ENCODE results near the gene DEDD. TPM values are rescaled to one million over a fixed set of nuclear protein-coding genes. Genes with fewer than 3 reads are reported as not detected.

The DEDD gene
- total RNA-seq, 1 experiment from 2014 or later, result 26.3 TPM

DNA sequence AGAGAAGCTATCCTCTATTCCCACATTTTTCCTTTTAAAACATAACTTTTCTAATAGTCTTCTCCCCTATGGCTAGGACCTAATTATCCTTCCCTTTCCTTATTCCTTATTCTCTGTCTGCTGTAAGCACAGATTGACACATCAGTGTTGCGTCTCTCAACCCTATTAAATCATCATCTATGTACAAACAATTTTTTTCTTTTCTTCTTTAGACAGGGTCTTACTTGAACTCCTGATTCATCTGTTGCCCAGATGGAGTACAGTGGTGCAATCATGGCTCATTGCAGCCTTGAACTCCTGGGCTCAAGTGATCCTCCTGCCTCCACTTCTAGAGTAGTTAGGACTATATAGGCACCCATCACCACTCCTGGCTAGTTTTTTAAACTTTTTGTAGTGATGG lies 26.0 kb downstream of the DEDD start:
- H3K4me3 ChIP-seq, result no peak overlapping the region
- no peaks in the 10 kb centered on the region for H3K4me1 ChIP-seq (replicated peaks)
- H3K36me3 ChIP-seq, result peaks cover 43% of the 10 kb centered on the region
- no peak overlapping the region for H3K27ac ChIP-seq
- no peaks in the 10 kb centered on the region for H3K27me3 ChIP-seq (replicated peaks)
- no peaks in the 10 kb centered on the region for H3K9me3 ChIP-seq (replicated peaks)
- DNase-seq (ENCODE audit: low read depth in 1 of 2, low spot score in 2 of 2), result no peak

DNA sequence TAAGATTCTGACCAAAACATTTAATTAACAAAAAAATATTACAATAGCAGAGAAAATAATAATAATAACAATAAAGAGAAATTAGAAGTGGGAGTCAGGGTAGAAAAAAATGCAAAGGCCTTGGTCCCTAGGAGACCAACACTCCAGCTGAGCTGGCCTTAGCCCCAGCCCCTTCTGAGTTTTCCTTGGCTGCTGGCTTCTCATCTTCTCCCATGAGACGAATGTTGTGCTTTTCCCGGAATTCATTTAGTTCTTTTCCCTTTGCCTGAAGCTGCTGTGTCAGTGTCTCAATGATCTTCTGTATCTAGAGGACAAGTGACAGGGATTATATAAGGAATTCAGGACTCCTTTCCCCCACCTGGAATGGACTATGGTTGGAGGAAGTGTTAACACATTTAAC lies 31.9 kb downstream of the DEDD start:
- H3K27me3 ChIP-seq (replicated peaks), result no peaks in the 10 kb centered on the region
- DNase-seq (ENCODE audit: low read depth in 1 of 2, low spot score in 2 of 2), result no peak
- H3K9me3 ChIP-seq (replicated peaks), result peaks cover 7% of the 10 kb centered on the region; the same call in 1 of the 2 replicates
- H3K4me3 ChIP-seq, result no peak overlapping the region
- H3K27ac ChIP-seq, result no peak overlapping the region
- no peaks in the 10 kb centered on the region for H3K4me1 ChIP-seq (replicated peaks)
- peaks cover 53% of the 10 kb centered on the region for H3K36me3 ChIP-seq

DNA sequence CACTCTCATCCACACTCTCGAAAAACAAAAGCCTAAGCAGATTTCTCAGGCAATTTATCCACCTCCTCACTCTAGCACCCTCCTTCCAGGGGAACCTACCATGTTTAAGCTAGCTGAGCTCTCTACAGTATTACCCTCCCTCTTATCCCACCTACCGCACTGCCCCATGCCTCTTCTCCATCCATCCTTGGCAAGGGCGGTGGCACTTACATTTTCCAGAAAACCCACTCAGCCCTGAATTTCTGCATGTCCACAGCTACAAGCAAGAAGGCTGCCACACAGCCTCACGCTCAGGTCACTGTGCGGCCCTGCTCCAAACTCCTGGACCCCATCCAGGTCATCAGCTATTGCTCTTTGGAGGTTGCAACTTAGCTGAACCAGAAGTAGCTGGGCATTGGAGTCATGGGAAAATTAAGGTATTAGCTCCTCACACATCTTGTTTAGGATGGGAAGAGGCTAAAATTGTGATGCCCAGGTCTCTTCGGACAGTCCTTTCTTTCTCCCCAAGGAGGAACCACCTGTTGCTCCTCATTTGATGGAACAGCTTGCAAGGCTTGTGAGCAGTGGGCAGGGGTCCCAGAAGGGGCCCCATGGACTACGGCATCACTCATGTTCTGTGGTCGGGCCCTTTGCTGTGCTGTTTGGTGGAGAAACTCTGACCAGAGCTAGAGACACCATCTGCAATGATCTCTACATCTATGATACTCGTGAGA lies 33.2 kb downstream of the DEDD start:
- Histone ChIP-seq H3K36me3 (peaks cover 50% of the 10 kb centered on the region), H3K4me1 (replicated peaks) (no peaks in the 10 kb centered on the region), H3K27ac (no peak overlapping the region), H3K4me3 (no peak overlapping the region), H3K27me3 (replicated peaks) (no peaks in the 10 kb centered on the region), H3K9me3 (replicated peaks) (peaks cover 7% of the 10 kb centered on the region; the same call in 1 of the 2 replicates)
- DNase-seq (ENCODE audit: low read depth in 1 of 2, low spot score in 2 of 2), result no peak

DNA sequence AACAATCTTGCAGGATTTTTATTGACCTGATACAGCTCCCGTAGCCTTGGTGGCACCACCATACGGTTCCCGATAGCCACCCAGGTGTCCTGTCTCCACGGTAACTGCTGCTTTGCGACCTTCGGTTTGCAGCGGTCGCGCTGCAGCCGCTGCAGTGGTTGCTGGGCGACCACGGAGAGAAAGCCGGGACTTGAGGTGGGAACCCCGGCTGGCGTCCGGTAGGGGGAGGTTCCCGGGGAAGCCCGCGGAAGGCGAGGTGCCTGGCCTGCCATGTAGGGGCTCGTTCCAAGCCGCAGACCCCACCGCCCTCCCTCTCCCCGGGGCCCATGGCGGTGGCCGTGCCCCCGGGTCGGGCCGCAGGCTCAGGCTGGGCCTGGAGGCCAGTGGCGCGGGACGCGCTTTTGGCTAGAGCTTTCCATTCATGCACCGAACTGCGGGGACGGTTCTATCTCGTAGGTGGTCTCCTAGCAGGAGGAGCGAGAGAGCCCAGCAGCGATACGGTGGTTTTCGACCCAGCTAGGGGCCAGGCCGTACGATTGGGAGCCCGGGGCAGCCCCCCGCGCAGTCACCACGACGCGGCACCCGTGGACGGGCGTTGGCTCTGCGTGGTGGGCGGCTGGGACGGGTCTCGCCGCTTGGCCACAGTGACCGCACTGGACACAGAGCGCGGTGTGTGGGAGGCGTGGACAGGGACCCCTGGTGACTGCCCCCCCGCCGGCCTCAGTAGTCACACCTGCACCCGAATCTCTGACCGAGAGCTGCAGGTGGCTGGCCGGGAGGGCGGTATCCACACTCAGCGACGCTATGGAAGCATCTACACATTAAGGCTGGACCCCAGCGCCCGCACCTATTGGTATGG lies 34.0 kb downstream of the DEDD start, which contains the start of gene KLHDC9:
Gene KLHDC9 (plus strand): TSS at position 152 of the 859 bp plus-strand sequence. CDS start 175 bp downstream, at position 327.
- H3K9me3 ChIP-seq (replicated peaks), result peaks cover 7% of the 10 kb centered on the region; the same call in 1 of the 2 replicates
- no peaks in the 10 kb centered on the region for H3K27me3 ChIP-seq (replicated peaks)
- no peak for DNase-seq (ENCODE audit: low read depth in 1 of 2, low spot score in 2 of 2)
- peaks cover 45% of the 10 kb centered on the region for H3K36me3 ChIP-seq
- H3K27ac ChIP-seq, result no peak within 1 kb of the TSS
- no peaks in the 10 kb centered on the region for H3K4me1 ChIP-seq (replicated peaks)
- no peak within 1 kb of the TSS for H3K4me3 ChIP-seq

DNA sequence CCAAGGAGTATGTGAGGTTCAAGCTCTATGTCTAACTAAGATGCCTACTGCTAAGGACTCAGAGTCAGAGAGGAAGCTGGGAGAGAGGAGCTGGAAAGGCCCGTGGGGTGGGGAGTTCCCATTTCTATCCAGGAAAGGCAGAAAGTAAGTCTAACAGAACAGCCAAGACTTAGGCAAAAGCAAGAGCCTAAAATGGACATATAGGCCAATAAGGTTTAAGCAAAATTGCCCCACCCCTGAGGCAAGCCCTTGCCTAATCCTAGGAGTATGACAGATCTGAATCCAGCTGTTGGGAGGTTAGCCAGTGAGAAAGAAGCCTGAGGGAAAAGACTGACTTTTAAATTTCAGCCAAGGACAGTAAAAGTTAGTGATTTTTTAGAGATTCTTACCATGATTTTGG lies 35.9 kb downstream of the DEDD start:
- Histone ChIP-seq H3K27ac (no peak overlapping the region), H3K4me1 (replicated peaks) (peaks cover 15% of the 10 kb centered on the region), H3K27me3 (replicated peaks) (no peaks in the 10 kb centered on the region), H3K4me3 (no peak overlapping the region), H3K9me3 (replicated peaks) (peaks cover 7% of the 10 kb centered on the region; the same call in 1 of the 2 replicates), H3K36me3 (peaks cover 34% of the 10 kb centered on the region)
- no peak for DNase-seq (ENCODE audit: low read depth in 1 of 2, low spot score in 2 of 2)

DNA sequence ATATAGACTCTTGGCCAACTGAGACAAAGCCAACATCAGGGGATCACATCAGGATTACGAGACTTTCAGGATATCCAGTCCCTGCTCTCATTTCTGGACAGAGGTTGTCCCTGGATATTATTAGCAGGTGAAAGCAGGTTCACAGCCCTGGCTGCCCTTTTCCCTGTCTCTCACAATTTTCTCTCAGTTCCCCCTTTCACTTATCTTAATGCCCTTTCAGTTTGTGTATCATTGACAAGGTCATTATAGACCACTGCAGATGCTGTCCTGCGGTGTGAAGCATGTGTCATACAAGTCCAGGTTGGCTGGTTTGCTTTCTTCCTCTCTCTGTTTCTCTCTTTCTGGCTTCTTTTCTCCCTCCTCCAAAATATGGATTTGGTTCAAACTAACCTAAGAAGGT lies 36.5 kb downstream of the DEDD start:
- Histone ChIP-seq H3K4me3 (no peak overlapping the region), H3K27ac (no peak overlapping the region), H3K9me3 (replicated peaks) (peaks cover 7% of the 10 kb centered on the region; the same call in 1 of the 2 replicates), H3K27me3 (replicated peaks) (no peaks in the 10 kb centered on the region), H3K36me3 (peaks cover 29% of the 10 kb centered on the region), H3K4me1 (replicated peaks) (peaks cover 15% of the 10 kb centered on the region)
- no peak for DNase-seq (ENCODE audit: low read depth in 1 of 2, low spot score in 2 of 2)

DNA sequence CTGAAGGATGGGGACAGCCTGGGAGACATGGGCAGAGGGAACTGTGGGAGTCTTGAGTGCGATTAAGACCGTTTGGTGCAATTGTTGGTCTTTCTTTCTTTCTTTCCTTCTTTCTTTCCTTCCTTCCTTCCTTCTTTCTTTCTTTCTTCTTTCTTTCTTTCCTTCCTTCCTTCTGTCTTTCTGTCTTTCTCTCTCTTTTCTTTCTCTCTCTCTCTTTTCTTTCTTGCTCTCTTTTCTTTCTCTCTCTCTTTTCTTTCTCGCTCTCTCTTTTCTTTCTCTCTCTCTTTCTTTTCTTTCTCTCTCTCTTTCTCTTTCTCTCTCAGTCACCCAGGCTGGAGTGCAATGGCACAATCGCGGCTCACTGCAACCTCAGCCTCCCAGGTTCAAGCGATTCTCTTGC lies 37.2 kb downstream of the DEDD start:
- Histone ChIP-seq H3K27me3 (replicated peaks) (no peaks in the 10 kb centered on the region), H3K27ac (no peak overlapping the region), H3K4me3 (no peak overlapping the region), H3K4me1 (replicated peaks) (peaks cover 15% of the 10 kb centered on the region), H3K9me3 (replicated peaks) (peaks cover 7% of the 10 kb centered on the region; the same call in 1 of the 2 replicates), H3K36me3 (peaks cover 21% of the 10 kb centered on the region)
- no peak for DNase-seq (ENCODE audit: low read depth in 1 of 2, low spot score in 2 of 2)

DNA sequence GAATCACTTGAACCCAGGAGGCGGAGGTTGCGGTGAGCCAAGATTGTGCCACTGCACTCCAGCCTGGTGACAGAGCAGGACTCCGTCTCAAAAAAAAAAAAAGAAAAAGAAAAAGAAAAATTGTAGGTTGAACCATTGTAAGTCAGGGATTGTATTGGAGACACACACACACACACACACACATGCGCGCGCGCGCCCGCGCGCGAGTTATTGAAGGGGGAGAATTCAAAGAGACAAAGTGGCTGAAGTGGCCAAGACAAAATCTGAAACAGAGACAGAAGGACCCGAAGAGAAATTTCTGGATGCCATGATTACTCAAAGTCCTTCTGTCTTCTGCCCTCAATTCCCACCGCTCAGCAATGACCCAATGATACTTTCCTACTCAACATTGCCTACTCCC lies 38.0 kb downstream of the DEDD start:
- Histone ChIP-seq H3K4me1 (replicated peaks) (peaks cover 15% of the 10 kb centered on the region), H3K27me3 (replicated peaks) (no peaks in the 10 kb centered on the region), H3K27ac (no peak overlapping the region), H3K4me3 (no peak overlapping the region), H3K36me3 (peaks cover 13% of the 10 kb centered on the region), H3K9me3 (replicated peaks) (peaks cover 7% of the 10 kb centered on the region; the same call in 1 of the 2 replicates)
- no peak for DNase-seq (ENCODE audit: low read depth in 1 of 2, low spot score in 2 of 2)

DNA sequence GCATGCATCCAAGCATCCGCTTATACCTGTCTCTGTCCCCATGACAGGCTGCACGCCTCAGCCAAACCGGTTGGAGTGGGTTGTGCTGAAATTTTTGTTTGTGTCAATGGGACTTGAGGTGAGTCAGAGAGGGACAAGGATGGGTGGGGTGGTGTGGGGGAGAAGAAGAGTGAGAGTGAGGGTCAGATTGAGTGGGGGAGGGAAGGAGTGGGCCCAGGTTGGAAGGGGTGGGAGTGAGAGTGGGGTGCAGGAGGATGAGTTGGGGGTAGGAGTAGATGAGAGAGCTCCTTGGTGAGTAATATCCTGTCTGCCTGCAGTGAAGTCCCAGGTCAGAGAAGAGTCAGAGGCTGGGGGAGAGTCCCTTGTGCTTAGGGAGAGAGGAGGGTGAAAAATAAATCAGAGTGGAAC lies 39.8 kb downstream of the DEDD start:
- no peaks in the 10 kb centered on the region for H3K27me3 ChIP-seq (replicated peaks)
- no peak for DNase-seq (ENCODE audit: low read depth in 1 of 2, low spot score in 2 of 2)
- no peak overlapping the region for H3K27ac ChIP-seq
- H3K36me3 ChIP-seq, result no peaks in the 10 kb centered on the region
- no peak overlapping the region for H3K4me3 ChIP-seq
- peaks cover 15% of the 10 kb centered on the region for H3K4me1 ChIP-seq (replicated peaks)
- no peaks in the 10 kb centered on the region for H3K9me3 ChIP-seq (replicated peaks)

DNA sequence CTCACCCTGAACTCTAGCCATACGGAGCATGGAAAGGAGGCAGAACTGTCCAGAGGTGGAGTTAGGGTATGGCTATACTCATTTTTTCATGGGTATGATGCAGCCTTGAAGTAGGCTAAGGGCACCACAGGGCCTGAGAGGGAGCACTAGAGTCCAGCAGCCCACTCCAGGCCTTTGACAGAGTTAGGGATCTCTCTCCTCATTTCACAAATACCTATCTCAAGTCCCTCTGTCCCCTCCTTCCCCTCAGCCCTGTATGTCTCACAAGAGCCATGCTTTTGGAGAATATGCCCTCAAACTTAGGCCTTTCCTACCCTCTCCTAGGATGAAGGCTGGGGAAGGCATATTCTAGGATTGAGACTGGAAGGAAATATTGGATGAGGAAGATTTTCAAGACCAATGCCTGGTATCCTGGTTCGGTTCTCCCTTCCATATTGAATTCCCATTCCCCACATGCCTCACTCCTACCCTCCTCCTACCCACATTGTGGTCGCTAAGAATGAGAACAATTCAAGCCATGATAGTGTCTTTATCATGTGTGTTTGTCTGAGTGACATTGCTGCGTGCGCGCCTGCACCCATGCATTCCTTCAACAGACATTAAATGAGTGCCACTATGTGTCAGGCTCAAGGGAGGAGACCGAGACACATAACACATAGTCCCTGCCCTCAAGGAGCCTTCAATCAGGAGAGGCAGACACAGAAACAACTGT lies 40.5 kb downstream of the DEDD start:
- no peak for DNase-seq (ENCODE audit: low read depth in 1 of 2, low spot score in 2 of 2)
- H3K36me3 ChIP-seq, result no peaks in the 10 kb centered on the region
- no peak overlapping the region for H3K27ac ChIP-seq

DNA sequence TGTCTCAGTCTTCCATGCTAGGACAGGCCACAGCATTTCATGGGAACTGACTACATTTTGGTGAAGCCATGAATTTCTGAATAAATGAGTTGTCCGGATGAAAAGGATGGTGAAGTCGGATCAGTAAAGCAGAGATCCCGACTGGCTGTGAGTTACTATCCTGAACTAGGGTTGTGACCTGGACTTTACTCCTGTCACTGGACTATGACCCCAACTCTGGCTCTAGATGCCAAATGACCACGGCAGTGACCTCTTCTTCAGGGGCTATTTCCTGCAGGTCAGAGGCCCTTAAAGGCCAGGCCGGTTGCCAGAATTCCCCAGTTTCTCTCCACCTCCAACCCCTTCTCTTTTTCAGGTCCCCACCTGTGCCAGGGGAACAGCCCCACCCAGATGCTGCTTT lies 41.4 kb downstream of the DEDD start:
- Histone ChIP-seq H3K27me3 (replicated peaks) (no peaks in the 10 kb centered on the region), H3K9me3 (replicated peaks) (no peaks in the 10 kb centered on the region), H3K4me3 (no peak overlapping the region), H3K27ac (no peak overlapping the region), H3K4me1 (replicated peaks) (peaks cover 17% of the 10 kb centered on the region), H3K36me3 (no peaks in the 10 kb centered on the region)
- DNase-seq (ENCODE audit: low read depth in 1 of 2, low spot score in 2 of 2), result no peak

More for the DNA sequence above, 40.5 kb downstream of the DEDD start:
- Histone ChIP-seq H3K27me3 (replicated peaks) (no peaks in the 10 kb centered on the region), H3K9me3 (replicated peaks) (no peaks in the 10 kb centered on the region), H3K4me3 (no peak overlapping the region), H3K4me1 (replicated peaks) (peaks cover 15% of the 10 kb centered on the region)

DNA sequence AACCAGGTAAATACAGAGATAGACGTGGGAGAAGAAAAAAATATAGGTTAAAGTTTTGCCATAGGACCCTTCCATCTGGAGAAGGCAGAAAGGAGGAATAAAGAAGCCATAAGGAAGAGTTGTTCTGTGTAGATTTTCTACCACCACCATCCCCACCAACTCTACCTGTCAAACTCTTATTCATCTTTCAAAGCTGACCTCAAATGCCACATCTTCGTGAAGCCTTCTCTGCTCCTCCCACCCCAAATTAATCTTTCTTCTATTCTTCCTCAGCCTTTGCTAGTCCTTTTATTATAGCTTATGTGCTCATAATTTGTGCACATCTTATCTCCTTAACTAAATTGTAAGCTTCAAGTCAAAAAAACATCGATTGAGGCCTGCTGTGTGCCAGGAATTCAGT lies 41.9 kb downstream of the DEDD start:
- no peaks in the 10 kb centered on the region for H3K36me3 ChIP-seq
- DNase-seq (ENCODE audit: low read depth in 1 of 2, low spot score in 2 of 2), result no peak
- peaks cover 22% of the 10 kb centered on the region for H3K4me1 ChIP-seq (replicated peaks)
- H3K4me3 ChIP-seq, result no peak overlapping the region
- H3K9me3 ChIP-seq (replicated peaks), result no peaks in the 10 kb centered on the region
- no peaks in the 10 kb centered on the region for H3K27me3 ChIP-seq (replicated peaks)
- H3K27ac ChIP-seq, result no peak overlapping the region

DNA sequence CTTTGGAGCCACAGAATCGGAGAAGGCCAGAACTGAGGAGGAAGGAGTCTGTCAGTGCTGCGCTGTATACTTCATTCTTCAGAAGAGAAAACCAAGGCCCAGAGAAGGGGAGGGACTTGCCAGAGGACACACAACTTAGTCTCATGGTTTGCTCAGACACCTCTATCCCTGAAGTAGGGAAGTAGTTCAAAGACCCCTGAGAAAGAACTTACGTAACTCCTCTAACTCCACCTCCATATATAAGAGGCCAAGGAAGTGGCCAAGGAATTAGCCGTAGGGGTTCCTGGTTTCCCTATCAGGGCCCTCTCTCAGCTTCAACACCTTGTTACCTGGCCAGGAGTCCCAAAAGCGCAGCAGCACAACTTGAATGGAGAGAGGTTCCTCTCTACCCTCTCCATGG lies 42.5 kb downstream of the DEDD start:
- no peak overlapping the region for H3K4me3 ChIP-seq
- H3K27me3 ChIP-seq (replicated peaks), result no peaks in the 10 kb centered on the region
- H3K4me1 ChIP-seq (replicated peaks), result peaks cover 28% of the 10 kb centered on the region
- no peak for DNase-seq (ENCODE audit: low read depth in 1 of 2, low spot score in 2 of 2)
- no peak overlapping the region for H3K27ac ChIP-seq
- no peaks in the 10 kb centered on the region for H3K9me3 ChIP-seq (replicated peaks)
- H3K36me3 ChIP-seq, result no peaks in the 10 kb centered on the region
